GM21515 (cell line): ENCODE measurements around the gene CCDC68.
"Not testable (repeated sequence)": the region's sequence is repeated elsewhere in the genome, so short reads cannot be mapped to it uniquely, and the experiment has no call there.

Source experiments
- ATAC-seq: cut with Tn5 transposase; IDR thresholded peaks from one replicate; pipeline ENCODE4 v1.9.1; 2021; ENCODE audit not compliant: unreplicated experiment

The CCDC68 gene

DNA sequence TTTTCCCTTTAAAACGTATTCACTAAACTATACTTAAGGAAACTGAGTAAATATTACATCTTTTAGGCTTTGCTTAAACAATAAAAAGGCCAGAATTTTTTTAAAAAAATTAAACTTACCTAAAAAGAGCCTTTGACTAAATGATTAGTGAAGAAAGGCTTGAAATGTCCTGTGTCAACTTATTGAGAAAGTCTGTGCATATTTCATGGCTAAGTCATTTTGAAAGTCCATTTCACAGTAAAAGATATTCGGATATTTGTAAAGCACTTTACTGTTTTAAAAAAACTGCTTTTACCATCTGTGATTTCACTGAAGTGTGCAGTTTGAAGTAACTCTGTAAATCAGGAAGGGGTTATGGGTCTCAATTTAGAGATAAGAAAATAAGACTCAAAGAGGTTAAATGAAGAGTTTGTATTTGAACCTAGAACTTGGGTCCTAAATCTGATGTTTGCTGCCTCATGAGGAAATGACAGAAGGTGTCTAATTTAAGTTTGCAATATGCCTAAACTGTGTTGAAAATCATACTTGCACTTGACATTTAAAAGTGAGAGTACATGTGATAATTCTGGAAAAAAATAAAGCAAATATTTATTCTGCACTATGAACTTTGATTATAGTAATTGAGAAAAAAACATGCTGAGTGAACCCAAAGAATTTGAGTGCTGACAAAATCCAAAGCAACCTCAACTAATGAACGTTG is 80.5 kb downstream of the CCDC68 start:
- no peak for ATAC-seq

DNA sequence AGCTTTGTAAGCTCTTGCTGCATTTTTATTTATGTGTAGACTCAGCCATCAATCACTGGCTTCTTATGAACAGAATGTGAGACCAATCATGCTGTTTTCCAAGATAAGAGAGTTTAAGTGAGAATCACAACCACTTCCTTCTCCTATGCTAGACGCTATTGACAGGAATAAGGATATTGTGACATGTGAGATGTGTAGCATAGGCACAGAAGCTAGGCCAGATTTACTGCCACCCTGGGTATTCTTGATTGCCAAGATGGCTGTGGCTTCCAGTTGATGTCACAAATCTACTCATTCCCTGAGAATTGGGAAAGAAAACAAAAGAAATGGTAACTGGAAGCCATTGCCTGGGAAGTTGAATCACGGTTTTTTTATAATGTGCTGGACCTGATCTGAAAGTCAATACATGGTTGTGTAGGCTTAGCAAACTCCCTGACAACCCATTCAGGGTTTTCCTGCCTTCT is 81.1 kb downstream of the CCDC68 start:
- ATAC-seq: no peak

GRCh38 chr18:54877076-54877475 is 82.2 kb downstream of the CCDC68 start:
- ATAC-seq: no peak

GRCh38 chr18:54875063-54875462 is 84.2 kb downstream of the CCDC68 start:
- no peak for ATAC-seq

GRCh38 chr18:54873884-54874255 is 85.4 kb downstream of the CCDC68 start:
- no peak for ATAC-seq

- no peak for ATAC-seq
These were observed 86.6 kb downstream of the CCDC68 start for GRCh38 chr18:54872681-54873080.

GRCh38 chr18:54871231-54871630 is 88.0 kb downstream of the CCDC68 start:
- no peak for ATAC-seq

GRCh38 chr18:54867131-54867530 is 92.1 kb downstream of the CCDC68 start:
- no peak for ATAC-seq

DNA sequence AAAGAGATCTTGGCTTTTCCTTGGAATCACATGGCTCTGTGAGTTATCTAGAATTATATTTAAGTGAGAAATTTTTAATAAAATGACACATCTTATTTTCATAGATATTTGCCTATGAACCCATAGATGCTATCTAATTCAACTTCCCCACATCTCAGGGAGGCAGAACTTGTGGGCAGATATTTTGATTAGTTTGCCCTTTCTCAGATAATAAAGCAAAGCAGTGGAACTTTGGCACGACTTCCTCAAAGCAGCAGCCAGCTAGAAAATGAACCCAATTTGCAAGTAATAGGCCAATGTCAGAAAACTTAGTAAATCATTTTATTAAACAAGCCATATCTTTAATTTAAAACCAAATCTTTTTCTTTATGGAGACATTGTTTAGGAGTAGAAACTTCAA is 98.3 kb downstream of the CCDC68 start:
- no peak for ATAC-seq

DNA sequence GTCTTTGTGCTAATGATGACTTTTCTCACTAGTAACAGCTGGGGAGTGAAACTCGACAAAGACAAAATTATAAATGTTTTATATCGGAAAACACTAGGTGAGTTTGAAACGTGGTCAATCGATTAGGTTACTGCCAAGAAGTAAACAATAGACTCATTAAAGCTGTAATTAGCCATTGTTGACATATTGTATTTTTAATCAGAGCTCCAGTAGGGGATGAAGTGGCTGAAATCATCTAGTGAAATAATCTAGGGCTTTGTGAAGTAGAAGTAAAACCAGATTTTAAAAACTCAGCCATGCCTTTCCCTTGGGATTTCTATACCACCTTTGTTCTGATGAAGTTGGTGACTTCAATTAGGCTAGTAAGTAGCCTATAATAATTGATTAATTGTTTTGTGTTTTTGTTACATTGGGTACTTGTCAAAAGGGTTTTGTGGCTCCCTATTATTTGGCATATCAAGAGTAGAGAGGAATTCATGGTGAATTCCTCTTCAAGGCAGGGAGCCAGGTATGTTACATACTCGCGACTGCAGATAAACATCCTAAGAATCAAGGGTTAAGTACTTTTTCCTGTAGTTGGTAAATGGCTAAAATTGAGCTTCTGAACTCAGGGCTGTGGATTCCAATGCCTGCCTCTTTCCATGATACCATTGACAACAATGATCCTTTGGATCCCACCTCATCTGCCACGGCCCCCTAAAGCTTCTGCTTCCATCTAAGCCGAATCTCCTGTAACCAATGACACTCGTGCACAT is 99.4 kb downstream of the CCDC68 start:
- ATAC-seq: no peak

- no peak for ATAC-seq
These were observed 101.8 kb downstream of the CCDC68 start for GRCh38 chr18:54857499-54857898.

DNA sequence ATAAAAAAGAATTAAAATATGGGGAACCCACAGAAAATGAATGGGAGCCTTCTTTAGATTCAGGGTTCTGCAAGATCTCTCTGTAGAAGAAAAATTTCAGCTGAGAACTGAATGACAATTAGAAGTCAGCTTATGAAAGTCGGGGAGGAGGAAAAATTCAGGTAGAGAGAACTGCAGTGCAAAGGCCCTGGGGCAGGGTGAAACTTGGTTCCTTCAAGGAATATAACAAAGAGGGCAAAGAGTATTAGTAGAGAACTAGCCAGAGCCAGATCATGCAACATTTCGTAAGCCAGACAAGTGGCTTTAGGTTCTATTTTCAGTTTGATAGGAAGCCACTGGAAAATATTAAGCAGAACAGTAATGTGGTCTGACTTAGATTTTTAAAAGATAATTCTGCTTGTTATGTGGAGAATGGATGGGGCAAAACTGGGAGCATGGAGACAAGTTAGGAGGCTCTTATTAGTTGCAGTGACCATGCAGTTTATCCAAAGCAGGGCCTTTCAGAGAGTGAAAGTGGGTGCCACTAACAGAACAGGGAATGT is 103.1 kb downstream of the CCDC68 start:
- ATAC-seq: no peak

DNA sequence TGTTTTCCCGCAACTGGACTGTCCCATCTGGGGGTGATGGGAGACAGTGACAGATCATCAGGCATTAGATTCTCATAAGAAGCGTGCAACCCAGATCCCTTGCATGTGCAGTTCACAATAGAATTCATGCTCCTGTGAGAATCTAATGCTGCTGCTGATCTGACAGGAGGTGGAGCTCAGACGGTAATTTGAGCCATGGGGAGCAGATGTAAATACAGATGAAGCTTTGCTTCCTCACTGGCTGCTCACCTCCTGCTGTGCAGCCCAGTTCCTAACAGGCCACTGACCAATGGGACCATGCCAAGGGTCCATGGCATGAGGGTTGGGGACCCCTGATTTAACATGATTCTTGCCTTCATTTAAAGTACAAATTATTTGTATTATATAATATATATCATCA is 104.2 kb downstream of the CCDC68 start:
- not testable (repeated sequence) for ATAC-seq

GRCh38 chr18:54852780-54853675 is 106.2 kb downstream of the CCDC68 start:
- no peak for ATAC-seq
